Fibroblast of gingiva (primary cell): ENCODE measurements around the gene DHODH.
A peak's percentile ranks its signal among the peaks of the same experiment; 100 is the strongest.
"Not testable (repeated sequence)": the region's sequence is repeated elsewhere in the genome, so short reads cannot be mapped to it uniquely, and the experiment has no call there.

ENCODE experiments used
- DNase-seq: peaks from one replicate; pipeline ENCODE4 v3.0.0-alpha.2; 2011; ENCODE audit warnings: low read depth

DHODH gene

DNA sequence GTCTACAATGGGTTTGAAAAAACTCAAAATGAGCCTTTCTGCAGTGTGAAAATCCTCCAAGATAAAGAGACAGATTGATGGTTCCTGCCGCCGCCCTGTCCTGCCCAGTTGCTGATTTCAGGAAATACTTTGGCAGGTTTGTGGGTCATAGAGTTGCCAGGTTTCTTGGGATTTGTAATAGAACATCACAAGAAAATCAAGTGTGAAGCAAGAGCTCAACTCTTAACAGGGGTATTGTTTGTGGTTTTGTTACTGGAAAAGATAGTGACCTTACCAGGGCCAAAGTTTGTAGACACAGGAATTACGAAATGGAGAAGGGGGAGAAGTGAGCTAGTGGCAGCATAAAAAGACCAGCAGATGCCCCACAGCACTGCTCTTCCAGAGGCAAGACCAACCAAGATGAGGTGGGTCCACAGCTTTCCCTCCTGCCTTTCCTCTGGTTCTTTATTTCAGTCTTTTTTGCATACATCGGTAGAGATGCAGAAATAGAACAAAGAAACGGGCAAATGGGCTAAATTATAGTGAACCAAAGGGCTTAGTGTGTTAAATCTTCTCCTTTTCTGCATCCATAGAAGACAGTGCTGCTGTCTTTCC, 45.8 kb downstream of the DHODH start, which contains the start of gene HP:
HP (plus strand) TSS at position 252 of the 594 bp plus-strand sequence; CDS start at position 400, 148 bp downstream.
- DNase-seq: not testable (repeated sequence)

DNA sequence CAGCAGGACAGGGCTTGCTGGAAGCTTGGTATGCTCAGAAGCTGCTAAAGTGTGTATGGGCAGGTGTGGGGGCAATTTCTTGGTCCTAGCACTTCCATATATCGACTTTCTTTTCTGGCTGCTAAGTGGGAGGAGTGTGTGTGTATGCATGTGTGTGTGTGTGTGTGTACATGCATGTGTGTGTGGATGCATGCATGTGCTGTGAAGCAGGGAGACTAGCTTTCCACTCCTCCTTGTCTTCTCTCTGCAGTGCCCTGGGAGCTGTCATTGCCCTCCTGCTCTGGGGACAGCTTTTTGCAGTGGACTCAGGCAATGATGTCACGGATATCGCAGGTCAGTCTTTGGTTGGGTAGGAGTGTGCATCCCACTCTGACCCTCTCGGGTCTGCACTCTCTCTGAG, 47.4 kb downstream of the DHODH start:
- DNase-seq: no peak

DNA sequence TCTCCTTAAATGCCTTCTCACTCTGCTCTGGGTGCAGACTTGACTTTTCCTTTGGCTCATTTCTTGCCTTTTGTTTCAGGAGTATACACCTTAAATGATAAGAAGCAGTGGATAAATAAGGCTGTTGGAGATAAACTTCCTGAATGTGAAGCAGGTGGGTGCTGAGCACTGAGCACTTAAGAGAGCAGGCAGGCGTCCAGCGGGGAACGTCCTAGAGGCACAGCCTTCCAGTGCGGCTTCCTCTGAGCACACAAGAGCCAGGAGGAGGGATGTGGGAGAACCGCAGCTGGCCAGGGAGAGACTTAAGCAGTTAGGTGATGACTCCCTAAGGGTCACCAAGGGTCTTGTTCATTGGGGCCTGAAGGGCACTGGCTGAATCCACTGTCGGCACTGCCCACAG, 48.8 kb downstream of the DHODH start:
- not testable (repeated sequence) for DNase-seq

DNA sequence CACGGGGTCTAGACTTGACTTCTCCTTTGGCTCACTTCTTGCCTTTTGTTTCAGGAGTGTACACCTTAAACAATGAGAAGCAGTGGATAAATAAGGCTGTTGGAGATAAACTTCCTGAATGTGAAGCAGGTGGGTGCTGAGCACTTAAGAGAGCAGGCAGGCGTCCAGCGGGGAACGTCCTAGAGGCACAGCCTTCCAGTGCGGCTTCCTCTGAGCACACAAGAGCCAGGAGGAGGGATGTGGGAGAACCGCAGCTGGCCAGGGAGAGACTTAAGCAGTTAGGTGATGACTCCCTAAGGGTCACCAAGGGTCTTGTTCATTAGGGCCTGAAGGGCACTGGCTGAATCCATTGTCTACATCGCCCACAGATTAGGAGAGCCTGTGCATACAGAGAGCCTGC, 50.5 kb downstream of the DHODH start:
- DNase-seq: not testable (repeated sequence)

DNA sequence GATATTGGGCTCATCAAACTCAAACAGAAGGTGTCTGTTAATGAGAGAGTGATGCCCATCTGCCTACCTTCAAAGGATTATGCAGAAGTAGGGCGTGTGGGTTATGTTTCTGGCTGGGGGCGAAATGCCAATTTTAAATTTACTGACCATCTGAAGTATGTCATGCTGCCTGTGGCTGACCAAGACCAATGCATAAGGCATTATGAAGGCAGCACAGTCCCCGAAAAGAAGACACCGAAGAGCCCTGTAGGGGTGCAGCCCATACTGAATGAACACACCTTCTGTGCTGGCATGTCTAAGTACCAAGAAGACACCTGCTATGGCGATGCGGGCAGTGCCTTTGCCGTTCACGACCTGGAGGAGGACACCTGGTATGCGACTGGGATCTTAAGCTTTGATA, 51.9 kb downstream of the DHODH start:
- DNase-seq: no peak

DNA sequence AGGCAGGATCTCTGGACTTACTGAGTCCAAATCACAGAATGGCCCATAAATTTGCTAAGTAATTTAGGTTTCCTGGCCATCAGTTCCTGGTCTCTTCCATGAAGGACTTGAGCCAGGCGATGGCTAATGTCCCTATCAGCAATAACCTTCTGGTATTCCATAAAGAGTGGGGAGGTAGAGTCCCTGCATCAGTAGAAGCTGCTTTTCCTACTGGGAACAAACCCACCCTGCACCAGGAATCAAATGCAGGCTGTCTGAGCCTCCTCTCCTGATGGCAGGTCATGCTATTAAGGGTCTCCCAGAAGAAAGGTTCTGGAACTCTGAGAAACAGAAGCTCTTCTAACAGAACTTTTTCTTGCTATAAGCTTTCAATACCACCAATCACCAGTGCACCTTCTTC, 53.0 kb downstream of the DHODH start:
- no peak for DNase-seq

DNA sequence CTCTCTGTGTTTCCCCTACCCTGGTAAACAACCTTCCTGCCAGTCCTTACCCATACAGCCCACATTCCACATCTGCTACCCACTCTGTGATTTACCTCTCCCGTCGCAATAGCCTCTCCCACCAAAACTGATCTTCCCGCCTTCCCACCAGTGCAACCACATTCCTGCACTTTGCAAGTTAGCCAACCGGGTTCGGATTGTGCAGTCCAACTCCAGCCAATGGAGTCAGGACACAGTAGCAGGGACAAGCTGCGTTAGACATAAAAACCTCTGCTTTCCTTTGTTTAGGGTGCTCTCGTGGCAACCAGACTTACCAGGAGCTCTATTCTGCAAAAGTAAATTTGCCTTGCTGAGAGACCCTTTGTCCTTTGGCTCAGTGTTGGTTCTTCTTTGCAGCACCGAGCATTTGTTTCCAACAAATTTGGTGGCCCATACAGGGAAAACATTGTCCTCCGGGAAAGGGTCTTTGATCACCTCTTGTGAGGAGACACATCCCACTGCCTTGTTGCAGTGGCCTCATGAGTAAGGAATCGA, 55.9 kb downstream of the DHODH start:
- no peak for DNase-seq

DNA sequence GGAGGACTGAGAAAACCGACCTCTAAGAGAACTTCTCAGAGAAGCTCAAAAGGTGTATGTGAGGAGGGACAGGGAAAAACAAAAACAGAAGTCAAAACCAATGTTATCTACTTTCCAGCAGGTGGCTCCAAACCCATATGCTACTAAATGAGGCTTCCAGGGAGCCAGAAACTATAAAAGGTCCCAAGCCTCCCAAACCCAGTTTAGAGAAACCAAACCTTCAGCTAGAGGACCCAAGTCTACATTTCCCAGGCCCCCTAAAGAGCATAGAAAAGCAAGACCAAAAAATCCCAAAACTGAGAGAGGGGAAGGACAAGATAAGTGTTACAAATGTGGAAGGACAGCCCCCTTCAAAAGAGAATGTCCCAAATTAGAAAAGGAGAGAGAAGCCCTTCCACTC, 58.2 kb downstream of the DHODH start:
- peak; percentile 47 for DNase-seq

DNA sequence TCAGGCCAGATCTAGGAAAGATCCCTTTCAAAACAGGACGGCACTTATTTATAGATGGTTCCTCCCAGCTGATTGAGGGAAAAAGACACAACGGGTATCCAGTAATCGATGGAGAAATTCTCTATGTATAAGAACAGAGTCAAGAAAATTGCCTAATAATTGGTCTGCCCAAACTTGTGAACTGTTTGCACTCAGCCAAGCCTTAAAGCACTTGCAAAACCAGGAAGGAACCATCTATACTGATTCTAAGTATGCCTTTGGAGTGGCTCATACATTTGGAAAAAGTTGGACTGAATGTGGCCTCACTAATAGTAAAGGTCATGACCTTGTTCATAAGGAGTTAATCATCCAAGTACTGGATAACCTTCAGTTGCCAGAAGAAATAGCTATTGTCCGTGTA, 60.4 kb downstream of the DHODH start:
- DNase-seq: peak; percentile 19

DNA sequence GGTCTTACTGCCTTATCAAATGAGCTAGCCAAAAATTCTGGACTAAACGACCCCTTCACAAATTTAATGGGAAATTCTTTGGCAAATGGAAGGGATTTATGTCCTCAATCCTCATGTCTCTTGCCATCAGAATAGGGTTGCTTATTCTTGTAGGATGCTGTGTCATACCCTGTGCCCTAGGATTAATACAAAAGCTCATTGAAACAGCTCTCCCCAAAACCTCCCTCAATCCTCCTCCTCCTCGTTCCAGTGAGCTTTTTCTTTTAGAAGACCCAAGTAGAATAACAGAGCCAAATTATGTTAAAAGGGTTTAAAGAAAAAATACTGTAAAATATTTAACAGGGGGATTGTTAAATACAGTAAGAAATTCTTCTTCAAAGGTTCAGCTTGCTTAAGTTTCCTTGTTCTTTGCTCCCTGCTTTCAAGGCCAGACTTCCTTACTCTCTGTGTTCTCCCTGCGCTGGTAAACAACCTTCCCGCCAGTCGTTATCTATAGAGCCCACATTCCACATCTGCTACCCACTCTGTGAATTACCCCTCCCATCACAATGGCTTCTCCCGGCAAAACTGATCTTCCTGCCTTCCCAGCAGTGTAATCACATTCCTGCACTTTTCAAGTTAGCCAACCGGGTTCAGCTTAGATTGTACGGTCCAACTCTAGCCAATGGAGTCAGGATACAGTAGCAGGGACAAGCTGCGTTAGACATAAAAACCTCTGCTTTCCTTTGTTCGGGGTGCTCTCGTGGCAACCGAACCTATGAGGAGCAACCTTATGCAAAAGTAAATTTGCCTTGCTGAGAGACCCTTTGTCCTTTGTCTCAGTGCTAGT, 64.2 kb downstream of the DHODH start:
- no peak for DNase-seq

DNA sequence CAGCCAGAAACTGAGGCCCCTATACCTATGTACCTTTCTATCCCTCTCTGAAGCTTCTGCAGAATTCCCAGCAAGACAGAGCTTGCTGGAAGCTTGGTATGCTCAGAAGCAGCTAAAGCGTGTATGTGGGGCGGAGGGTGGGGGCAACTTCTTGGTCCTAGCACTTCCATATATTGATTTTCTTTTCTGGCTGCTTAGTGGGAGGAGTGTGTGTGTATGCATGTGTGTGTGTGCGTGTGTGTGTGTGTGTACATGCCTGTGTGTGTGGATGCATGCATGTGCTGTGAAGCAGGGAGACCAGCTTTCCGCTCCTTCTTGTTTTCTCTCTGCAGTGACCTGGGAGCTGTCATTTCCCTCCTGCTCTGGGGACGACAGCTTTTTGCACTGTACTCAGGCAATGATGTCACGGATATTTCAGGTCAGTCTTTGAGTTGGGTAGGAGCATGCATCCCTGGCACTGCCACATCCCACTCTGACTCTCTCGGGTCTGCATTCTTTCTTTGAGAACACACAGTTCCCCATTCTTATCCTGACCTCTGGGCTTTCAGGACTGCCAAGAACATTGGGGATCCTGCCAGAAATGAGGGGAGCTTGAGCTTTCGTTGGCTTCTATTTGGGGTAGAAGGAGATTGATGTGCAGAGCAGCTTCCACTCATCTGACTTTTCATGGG, 65.2 kb downstream of the DHODH start:
- DNase-seq: peak; percentile 43

DNA sequence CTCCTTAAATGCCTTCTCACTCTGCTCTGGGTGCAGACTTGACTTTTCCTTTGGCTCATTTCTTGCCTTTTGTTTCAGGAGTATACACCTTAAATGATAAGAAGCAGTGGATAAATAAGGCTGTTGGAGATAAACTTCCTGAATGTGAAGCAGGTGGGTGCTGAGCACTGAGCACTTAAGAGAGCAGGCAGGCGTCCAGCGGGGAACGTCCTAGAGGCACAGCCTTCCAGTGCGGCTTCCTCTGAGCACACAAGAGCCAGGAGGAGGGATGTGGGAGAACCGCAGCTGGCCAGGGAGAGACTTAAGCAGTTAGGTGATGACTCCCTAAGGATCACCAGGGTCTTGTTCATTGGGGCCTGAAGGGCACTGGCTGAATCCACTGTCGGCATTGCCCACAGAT, 66.5 kb downstream of the DHODH start:
- DNase-seq: not testable (repeated sequence)
